ENCODE measurements around the gene SMU1. TPM values are rescaled to one million over a fixed set of nuclear protein-coding genes. Genes with fewer than 3 reads are reported as not detected.

The SMU1 gene
- total RNA-seq, 4 donors from 2014 or later, result 17.8 to 22.6 (median 19.6) TPM

DNA sequence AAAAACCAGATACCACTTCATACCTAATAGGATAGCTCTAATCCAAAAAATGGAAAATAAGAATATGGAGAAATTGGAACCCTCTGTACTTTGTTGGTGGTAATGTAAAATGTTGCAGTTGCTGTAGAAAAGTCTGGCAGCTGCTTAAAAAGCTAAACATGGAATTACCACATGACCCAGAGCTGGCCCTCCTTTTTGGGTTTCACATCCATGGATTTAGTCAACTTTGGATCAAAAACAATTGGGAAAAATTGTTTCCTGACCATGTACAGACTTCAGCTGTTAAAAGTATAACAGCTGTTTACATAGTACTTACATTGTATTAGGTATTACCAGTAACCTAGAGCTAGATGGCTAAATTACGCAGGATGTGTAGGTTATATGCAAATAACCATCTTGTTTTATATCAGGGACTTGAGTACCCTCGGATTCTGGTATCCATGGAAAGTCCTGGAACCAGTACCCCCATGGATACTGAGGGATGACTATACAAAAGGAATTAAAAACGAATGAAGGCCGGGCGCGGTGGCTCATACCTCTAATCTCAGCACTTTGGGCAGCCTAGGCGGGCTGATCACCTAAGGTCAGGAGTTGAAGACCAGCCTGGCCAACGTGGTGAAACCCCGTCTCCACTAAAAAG is 35.6 kb downstream of the SMU1 start:
- Histone ChIP-seq H3K4me3 (no peak overlapping the region), H3K27ac (replicated peaks in 1 of 4) (no peak overlapping the region), H3K4me1 (peaks cover 6 to 19% (median 10%) of the 10 kb centered on the region in 4 donors), H3K9me3 (no peaks in the 10 kb centered on the region), H3K36me3 (peaks cover 36 to 52% (median 47%) of the 10 kb centered on the region in 4 donors), H3K27me3 (no peaks in the 10 kb centered on the region)
- intact Hi-C loops (cut with DNase I), result no loop called here
- no peak for DNase-seq (ENCODE audit: extremely low spot score)
- WGBS, result 90% methylated on average over 9 of the region's 9 CpGs
- TF ChIP-seq POLR2A (IDR thresholded peaks at IDR 0.05; ENCODE audit: low read depth), result no peak
- no peak for TF ChIP-seq CTCF (IDR thresholded peaks at IDR 0.05)
- no peak for TF ChIP-seq POLR2AphosphoS5 (IDR thresholded peaks at IDR 0.05)
- no peak for TF ChIP-seq EP300 (IDR thresholded peaks at IDR 0.05)

GRCh38 chr9:33032865-33033264 is 43.6 kb downstream of the SMU1 start:
- no peak overlapping the region for H3K4me3 ChIP-seq
- no peak for DNase-seq (ENCODE audit: extremely low spot score)
- peaks cover 29 to 47% (median 40%) of the 10 kb centered on the region in 4 donors for H3K4me1 ChIP-seq
- H3K27ac ChIP-seq (replicated peaks in 1 of 4), result no peak overlapping the region
- WGBS, result 75% methylated on average over 5 of the region's 5 CpGs
- intact Hi-C loops (cut with DNase I), result no loop called here
- H3K36me3 ChIP-seq, result peaks cover 61 to 98% (median 85%) of the 10 kb centered on the region in 4 donors
- no peaks in the 10 kb centered on the region for H3K27me3 ChIP-seq
- no peaks in the 10 kb centered on the region for H3K9me3 ChIP-seq
- no peak for TF ChIP-seq CTCF (IDR thresholded peaks at IDR 0.05)
- TF ChIP-seq POLR2A (IDR thresholded peaks at IDR 0.05; ENCODE audit: low read depth), result no peak
- no peak for TF ChIP-seq POLR2AphosphoS5 (IDR thresholded peaks at IDR 0.05)
- no peak for TF ChIP-seq EP300 (IDR thresholded peaks at IDR 0.05)

DNA sequence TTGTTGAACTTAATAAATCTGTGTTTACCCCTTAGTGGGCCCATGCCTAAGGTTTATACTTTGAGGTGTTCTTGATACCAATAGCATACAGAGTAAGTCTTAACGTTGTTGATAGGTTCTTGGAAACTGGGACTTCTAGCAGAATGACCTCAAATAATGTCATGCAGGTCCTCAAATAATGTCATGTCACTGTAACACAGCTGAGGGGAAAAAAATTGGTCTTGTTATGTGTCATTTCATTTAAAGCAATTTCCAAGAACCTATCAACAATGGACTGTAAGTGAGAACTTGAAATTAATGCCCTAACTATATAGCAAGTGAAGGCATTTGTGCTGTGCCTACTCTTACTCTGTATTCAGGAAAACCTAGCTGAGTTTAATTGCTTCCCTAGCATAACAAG is 44.2 kb downstream of the SMU1 start:
- Histone ChIP-seq H3K27ac (replicated peaks in 1 of 4) (no peak overlapping the region), H3K4me1 (peaks cover 35 to 53% (median 46%) of the 10 kb centered on the region in 4 donors), H3K36me3 (peaks cover 55 to 98% (median 85%) of the 10 kb centered on the region in 4 donors), H3K4me3 (no peak overlapping the region), H3K9me3 (no peaks in the 10 kb centered on the region), H3K27me3 (no peaks in the 10 kb centered on the region)
- intact Hi-C loops (cut with DNase I), result no loop called here
- whole genome bisulfite sequencing, result 46% methylated on average over 1 of the region's 1 CpG
- TF ChIP-seq POLR2A (IDR thresholded peaks at IDR 0.05; ENCODE audit: low read depth), result no peak
- TF ChIP-seq POLR2AphosphoS5 (IDR thresholded peaks at IDR 0.05), result no peak
- TF ChIP-seq CTCF (IDR thresholded peaks at IDR 0.05), result no peak
- TF ChIP-seq EP300 (IDR thresholded peaks at IDR 0.05), result no peak
- no peak for DNase-seq (ENCODE audit: extremely low spot score)

GRCh38 chr9:33030285-33030684 is 46.2 kb downstream of the SMU1 start:
- intact Hi-C loops (cut with DNase I), result no loop called here
- no peak for DNase-seq (ENCODE audit: extremely low spot score)
- Histone ChIP-seq H3K27ac (replicated peaks in 1 of 4) (no peak overlapping the region), H3K36me3 (peaks cover 35 to 85% (median 70%) of the 10 kb centered on the region in 4 donors), H3K9me3 (no peaks in the 10 kb centered on the region), H3K4me1 (peaks cover 48 to 69% (median 58%) of the 10 kb centered on the region in 4 donors), H3K27me3 (no peaks in the 10 kb centered on the region), H3K4me3 (no peak overlapping the region)
- WGBS, result 83% methylated on average over 5 of the region's 5 CpGs
- no peak for TF ChIP-seq EP300 (IDR thresholded peaks at IDR 0.05)

DNA sequence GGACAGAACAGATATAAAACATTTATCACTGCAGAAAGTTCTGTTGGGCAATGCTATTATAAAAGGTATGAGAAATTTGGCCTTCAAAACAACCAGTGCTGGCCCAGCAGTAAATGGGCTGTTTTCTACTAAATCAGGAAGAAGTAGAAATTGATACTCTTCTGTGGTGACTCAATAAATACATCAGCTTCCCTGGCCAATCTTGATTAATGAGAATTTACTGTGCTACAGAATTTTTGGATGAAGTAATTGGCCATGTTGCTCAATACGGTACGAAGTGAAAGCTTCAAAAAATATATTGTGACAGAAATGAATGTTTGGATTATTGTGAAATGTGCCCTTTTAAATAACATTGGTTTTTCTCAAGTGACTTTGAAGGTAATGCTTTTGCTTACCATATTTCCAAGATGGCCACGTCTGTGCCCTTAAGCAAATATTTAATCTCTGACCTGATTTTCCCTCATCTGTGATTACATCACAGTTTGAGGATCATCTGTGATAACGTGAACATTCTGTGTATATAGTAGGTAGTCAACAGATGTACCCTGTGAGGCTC is 47.2 kb downstream of the SMU1 start:
- Histone ChIP-seq H3K36me3 (peaks cover 25 to 75% (median 60%) of the 10 kb centered on the region in 4 donors), H3K27ac (replicated peaks in 1 of 4) (peak overlapping the region in 3 of 4 donors; percentile 12 to 50 (median 24)), H3K4me1 (peaks cover 49 to 73% (median 59%) of the 10 kb centered on the region in 4 donors), H3K27me3 (no peaks in the 10 kb centered on the region), H3K9me3 (no peaks in the 10 kb centered on the region), H3K4me3 (no peak overlapping the region)
- TF ChIP-seq POLR2AphosphoS5 (IDR thresholded peaks at IDR 0.05), result peak in 1 of 2 donors; percentile 21
- TF ChIP-seq POLR2A (IDR thresholded peaks at IDR 0.05; ENCODE audit: low read depth), result no peak
- intact Hi-C loops (cut with DNase I), result no loop called here
- WGBS, result 21% methylated on average over 4 of the region's 4 CpGs
- DNase-seq (ENCODE audit: extremely low spot score), result no peak

Measured in esophagus muscularis mucosa (tissue), 4 donors.